ENCODE measurements around the gene PDGFC. TPM values are rescaled to one million over a fixed set of nuclear protein-coding genes. Genes with fewer than 3 reads are reported as not detected.

Gene PDGFC
- total and polyA plus RNA-seq, 2 of the 8 experiments (the other 6 are each of a cell fraction or from before 2014, with no cell fraction given) = 0.65 to 2.7 TPM

DNA sequence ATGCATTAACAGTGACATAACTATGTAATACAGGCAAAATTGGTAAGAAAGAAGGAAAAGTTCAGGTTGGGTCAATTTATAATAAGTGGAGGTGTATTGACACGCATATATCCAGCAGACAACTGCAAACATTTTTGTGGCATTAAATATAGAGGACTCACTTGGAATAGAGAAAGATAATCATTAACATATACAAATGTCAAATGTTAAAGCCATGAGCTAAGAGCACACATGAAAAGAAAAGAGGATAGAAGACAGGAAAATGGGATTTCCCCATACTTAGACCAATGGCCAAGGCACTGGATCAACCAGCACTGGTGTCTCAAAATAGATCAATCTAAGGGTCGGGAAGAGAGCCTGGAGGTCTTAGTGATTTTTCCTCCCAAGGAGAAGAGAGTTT is 187.6 kb downstream of the PDGFC start:
- Histone ChIP-seq H4K8ac (ENCODE audit: extremely low read depth, insufficient read depth, low read length) (no peak overlapping the region), H3K23me2 (ENCODE audit: low read depth, low read length) (no peaks in the 10 kb centered on the region), H3K27me3 (replicated peaks in 1 of 4; ENCODE audit: control insufficient read depth in 3 of 4, extremely low read depth in 1 of 4, insufficient read depth in 3 of 4, low read length in 3 of 4) (peaks cover 0 to 1% (median 0%) of the 10 kb centered on the region in 4 experiments; a peak in 1 of 7 replicates), H3K79me1 (ENCODE audit: low read depth, low read length) (no peaks in the 10 kb centered on the region), H3K4me2 (ENCODE audit: insufficient read depth in 1 of 2, low read depth in 2 of 2, low read length in 2 of 2) (no peak overlapping the region), H3K36me3 (ENCODE audit: control insufficient read depth in 2 of 4, insufficient read depth in 4 of 4, low read length in 3 of 4) (no peaks in the 10 kb centered on the region), H3K14ac (ENCODE audit: insufficient read length) (no peak overlapping the region), H3K9ac (replicated peaks in 1 of 4; ENCODE audit: extremely low read depth in 1 of 4, low read depth in 3 of 4, low read length in 3 of 4) (no peak overlapping the region), H2BK120ac (replicated peaks; ENCODE audit: low read depth, low read length) (no peak overlapping the region), H2BK20ac (ENCODE audit: low read length) (no peak overlapping the region), H3K23ac (ENCODE audit: insufficient read length) (no peak overlapping the region), H4K20me1 (replicated peaks in 1 of 2; ENCODE audit: control insufficient read depth in 1 of 2, insufficient read depth in 2 of 2, low read length in 2 of 2) (no peaks in the 10 kb centered on the region), H4K5ac (ENCODE audit: insufficient read length, low read depth, low read length) (no peak overlapping the region), H3K4me1 (replicated peaks in 1 of 4; ENCODE audit: control insufficient read depth in 3 of 4, insufficient read depth in 4 of 4, low read length in 3 of 4) (no peaks in the 10 kb centered on the region), H3K79me2 (ENCODE audit: control insufficient read depth in 1 of 2, insufficient read depth in 2 of 2, low read length in 2 of 2) (no peaks in the 10 kb centered on the region), H4K91ac (replicated peaks; ENCODE audit: insufficient read length, low read length) (no peak overlapping the region), H3K18ac (ENCODE audit: extremely low read depth, low read length) (no peak overlapping the region), H3K4me3 (ENCODE audit: extremely low read depth in 1 of 4, insufficient read depth in 2 of 4, low read depth in 3 of 4, low read length in 4 of 4) (no peak overlapping the region), H3K56ac (replicated peaks; ENCODE audit: insufficient read length, low read depth, low read length) (no peak overlapping the region), H2AFZ (ENCODE audit: low read length) (no peak overlapping the region), H2BK5ac (ENCODE audit: low read depth, low read length) (no peak overlapping the region), H2BK12ac (ENCODE audit: low read depth, low read length) (no peak overlapping the region), H3K4ac (replicated peaks; ENCODE audit: insufficient read length, low read depth, low read length) (no peak overlapping the region), H2BK15ac (ENCODE audit: low read length) (no peak overlapping the region), H2AK5ac (ENCODE audit: low read depth, low read length) (no peak overlapping the region), H3K27ac (ENCODE audit: low read depth, low read length) (no peak overlapping the region), H3K9me3 (ENCODE audit: insufficient read depth in 2 of 2, low read depth in 1 of 2, low read length in 1 of 2) (no peaks in the 10 kb centered on the region)
- DNase-seq (ENCODE audit: low read depth in 1 of 2, low spot score in 2 of 2) (no peak), FAIRE-seq (no peak)
- ChIA-PET POLR2A (ENCODE audit: partially characterized antibody) (no interaction called here), CTCF (ENCODE audit: partially characterized antibody) (no interaction called here)
- 90% methylated on average over 2 of the region's 2 CpGs; no CpG with 5 or more reads in 1 of the 2 experiments for WGBS, 2 experiments (ENCODE audit: extremely low coverage in 1 of 2, insufficient coverage in 1 of 2, insufficient read length in 1 of 2, insufficient replicate concordance in 2 of 2, low coverage in 1 of 2, low lambda C conversion rate in 2 of 2, missing lambda C conversion rate in 1 of 2)
- no peak for TF ChIP-seq YY1 (IDR thresholded peaks at IDR 0.05; ENCODE audit: low read depth, low read length)
- TF ChIP-seq TAF1 (IDR thresholded peaks at IDR 0.05; ENCODE audit: low read depth, low read length) = no peak
- TF ChIP-seq POLR2AphosphoS5 (IDR thresholded peaks at IDR 0.05; ENCODE audit: low read depth, low read length) = no peak
- TF ChIP-seq, protein P1, sequence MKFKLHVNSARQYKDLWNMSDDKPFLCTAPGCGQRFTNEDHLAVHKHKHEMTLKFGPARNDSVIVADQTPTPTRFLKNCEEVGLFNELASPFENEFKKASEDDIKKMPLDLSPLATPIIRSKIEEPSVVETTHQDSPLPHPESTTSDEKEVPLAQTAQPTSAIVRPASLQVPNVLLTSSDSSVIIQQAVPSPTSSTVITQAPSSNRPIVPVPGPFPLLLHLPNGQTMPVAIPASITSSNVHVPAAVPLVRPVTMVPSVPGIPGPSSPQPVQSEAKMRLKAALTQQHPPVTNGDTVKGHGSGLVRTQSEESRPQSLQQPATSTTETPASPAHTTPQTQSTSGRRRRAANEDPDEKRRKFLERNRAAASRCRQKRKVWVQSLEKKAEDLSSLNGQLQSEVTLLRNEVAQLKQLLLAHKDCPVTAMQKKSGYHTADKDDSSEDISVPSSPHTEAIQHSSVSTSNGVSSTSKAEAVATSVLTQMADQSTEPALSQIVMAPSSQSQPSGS (IDR thresholded peaks at IDR 0.05; ENCODE audit: low read length) = no peak
- TF ChIP-seq SAP30 (IDR thresholded peaks at IDR 0.05; ENCODE audit: insufficient read depth, insufficient replicate concordance, low read length) = no peak
- TF ChIP-seq, protein P2, sequence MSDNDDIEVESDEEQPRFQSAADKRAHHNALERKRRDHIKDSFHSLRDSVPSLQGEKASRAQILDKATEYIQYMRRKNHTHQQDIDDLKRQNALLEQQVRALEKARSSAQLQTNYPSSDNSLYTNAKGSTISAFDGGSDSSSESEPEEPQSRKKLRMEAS (IDR thresholded peaks at IDR 0.05) = no peak
- no peak for TF ChIP-seq BCL11A (IDR thresholded peaks at IDR 0.05; ENCODE audit: low read depth in 2 of 2, low read length in 2 of 2)
- TF ChIP-seq NRF1 (IDR thresholded peaks at IDR 0.05; ENCODE audit: low read depth, low read length) = no peak
- no peak for TF ChIP-seq TAF7 (optimal IDR thresholded peaks at IDR 0.05; ENCODE audit: borderline replicate concordance, low read depth, low read length)
- no peak for TF ChIP-seq POLR2A (IDR thresholded peaks at IDR 0.05; ENCODE audit: control extremely low read depth in 1 of 2, low read depth in 2 of 2, low read length in 2 of 2)
- TF ChIP-seq, protein P3, sequence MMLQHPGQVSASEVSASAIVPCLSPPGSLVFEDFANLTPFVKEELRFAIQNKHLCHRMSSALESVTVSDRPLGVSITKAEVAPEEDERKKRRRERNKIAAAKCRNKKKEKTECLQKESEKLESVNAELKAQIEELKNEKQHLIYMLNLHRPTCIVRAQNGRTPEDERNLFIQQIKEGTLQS (IDR thresholded peaks at IDR 0.05; ENCODE audit: insufficient read depth, low read depth, low read length) = no peak
- TF ChIP-seq SIRT6 (IDR thresholded peaks at IDR 0.05; ENCODE audit: low read length) = no peak
- TF ChIP-seq BRCA1 (IDR thresholded peaks at IDR 0.05; ENCODE audit: low read depth, low read length) = no peak
